ENCODE results near the gene SLC43A3. TPM values are rescaled to one million over a fixed set of nuclear protein-coding genes. Genes with fewer than 3 reads are reported as not detected.

The SLC43A3 gene
- total RNA-seq, 4 donors from 2014 or later: 40.9 to 75.9 (median 60.0) TPM

GRCh38 chr11:57370251-57370650 is 56.7 kb downstream of the SLC43A3 start:
- Histone ChIP-seq H3K36me3 (no peaks in the 10 kb centered on the region), H3K27ac (no peak overlapping the region), H3K4me1 (no peaks in the 10 kb centered on the region), H3K4me3 (no peak overlapping the region), H3K9me3 (no peaks in the 10 kb centered on the region), H3K27me3 (peaks cover 21% of the 10 kb centered on the region)
- TF ChIP-seq POLR2AphosphoS5 (IDR thresholded peaks at IDR 0.05) (no peak), CTCF (IDR thresholded peaks at IDR 0.05) (no peak)
- ATAC-seq: no peak
- WGBS, 2 donors (ENCODE audit: low coverage in 1 of 2): 65 to 100% methylated on average over 4 of the region's 7 CpGs

DNA sequence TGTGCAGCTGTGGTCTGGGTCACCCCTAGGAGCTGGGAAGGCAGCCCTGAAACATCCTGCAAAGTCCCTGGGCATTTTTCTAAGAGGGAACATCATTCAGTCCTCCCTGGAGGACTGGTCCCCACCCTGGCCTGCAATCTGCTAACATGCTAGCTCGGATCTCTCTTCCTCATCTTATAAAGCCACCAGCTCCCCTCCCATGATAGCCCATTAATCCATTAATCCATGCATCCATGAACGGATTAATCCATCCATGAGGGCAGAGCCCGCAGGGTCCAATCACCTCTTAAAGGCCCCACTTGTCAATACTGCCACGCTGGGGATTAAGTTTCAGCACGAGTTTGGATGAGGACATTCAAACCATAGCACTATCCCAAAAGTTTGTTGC is 58.1 kb downstream of the SLC43A3 start:
- no peak for ATAC-seq
- no peaks in the 10 kb centered on the region for H3K36me3 ChIP-seq
- peaks cover 23% of the 10 kb centered on the region for H3K27me3 ChIP-seq
- H3K4me1 ChIP-seq: no peaks in the 10 kb centered on the region
- no peak overlapping the region for H3K4me3 ChIP-seq
- TF ChIP-seq POLR2AphosphoS5 (IDR thresholded peaks at IDR 0.05) (no peak), EP300 (IDR thresholded peaks at IDR 0.05) (no peak)
- H3K9me3 ChIP-seq: no peaks in the 10 kb centered on the region
- no peak overlapping the region for H3K27ac ChIP-seq
- WGBS, 2 donors (ENCODE audit: low coverage in 1 of 2): 58 to 67% methylated on average over 1 to 5 of the region's 5 CpGs

- Histone ChIP-seq H3K36me3 (no peaks in the 10 kb centered on the region), H3K9me3 (no peaks in the 10 kb centered on the region), H3K27ac (no peak overlapping the region), H3K4me1 (no peaks in the 10 kb centered on the region), H3K4me3 (no peak overlapping the region), H3K27me3 (peaks cover 23% of the 10 kb centered on the region)
- WGBS, 2 donors (ENCODE audit: low coverage in 1 of 2): 75 to 83% methylated on average over 1 of the region's 19 CpGs
- no peak for TF ChIP-seq CTCF (IDR thresholded peaks at IDR 0.05)
- no peak for TF ChIP-seq EP300 (IDR thresholded peaks at IDR 0.05)
- TF ChIP-seq POLR2A (IDR thresholded peaks at IDR 0.05): no peak
- TF ChIP-seq POLR2AphosphoS5 (IDR thresholded peaks at IDR 0.05): no peak
- ATAC-seq: no peak
Observed at GRCh38 chr11:57368106-57368844, 58.6 kb downstream of the SLC43A3 start.

- TF ChIP-seq POLR2A (IDR thresholded peaks at IDR 0.05): no peak
- TF ChIP-seq POLR2AphosphoS5 (IDR thresholded peaks at IDR 0.05): no peak
- TF ChIP-seq CTCF (IDR thresholded peaks at IDR 0.05): no peak
- peaks cover 23% of the 10 kb centered on the region for H3K27me3 ChIP-seq
Observed at GRCh38 chr11:57364851-57365660, 61.9 kb downstream of the SLC43A3 start.

GRCh38 chr11:57363131-57364080 is 63.5 kb downstream of the SLC43A3 start:
- TF ChIP-seq POLR2A (IDR thresholded peaks at IDR 0.05) (no peak), CTCF (IDR thresholded peaks at IDR 0.05) (no peak), EP300 (IDR thresholded peaks at IDR 0.05) (no peak), POLR2AphosphoS5 (IDR thresholded peaks at IDR 0.05) (no peak)
- no peak overlapping the region for H3K27ac ChIP-seq
- peaks cover 14% of the 10 kb centered on the region for H3K27me3 ChIP-seq
- WGBS, 2 donors (ENCODE audit: low coverage in 1 of 2): 61 to 70% methylated on average over 2 to 6 of the region's 7 CpGs
- H3K4me1 ChIP-seq: peaks cover 0 to 2% (median 0%) of the 10 kb centered on the region in 3 donors
- H3K9me3 ChIP-seq: no peaks in the 10 kb centered on the region
- no peak overlapping the region for H3K4me3 ChIP-seq
- no peaks in the 10 kb centered on the region for H3K36me3 ChIP-seq
- ATAC-seq: no peak

More at GRCh38 chr11:57364851-57365660, 61.9 kb downstream of the SLC43A3 start:
- 49 to 58% methylated on average over 3 of the region's 9 CpGs for WGBS, 2 donors (ENCODE audit: low coverage in 1 of 2)
- Histone ChIP-seq H3K36me3 (no peaks in the 10 kb centered on the region), H3K9me3 (no peaks in the 10 kb centered on the region), H3K27ac (no peak overlapping the region), H3K4me1 (no peaks in the 10 kb centered on the region), H3K4me3 (no peak overlapping the region)
- ATAC-seq: no peak

Measured in gastroesophageal sphincter (tissue), 4 donors.